NCI-H460 (cell line): Measurements from ENCODE around the gene NKD1. TPM values are rescaled to one million over a fixed set of nuclear protein-coding genes. Genes with fewer than 3 reads are reported as not detected.

Experiments used
- DNase-seq: peaks from one replicate; pipeline ENCODE4 v3.0.0-alpha.2; 2016; ENCODE audit warnings: low read depth; ENCODE audit errors: extremely low read depth
- total RNA-seq: library from RNA; depleted of rRNA; stranded (reverse); fragments of >200 nt; shearing (Covaris generic); gene quantifications from 2 replicates; pipeline ENCODE4 v1.2.3, GENCODE V29; 2014

The NKD1 gene
- total RNA-seq, 1 experiment from 2014 or later, result 0.05 TPM

- no peak for DNase-seq
Measured at GRCh38 chr16:50595859-50596258, 47.7 kb downstream of the NKD1 start.

GRCh38 chr16:50596762-50597450, 48.7 kb downstream of the NKD1 start:
- DNase-seq, result no peak

GRCh38 chr16:50597563-50598255, 49.5 kb downstream of the NKD1 start:
- DNase-seq, result no peak

GRCh38 chr16:50598256-50598894, 50.2 kb downstream of the NKD1 start:
- DNase-seq, result no peak

GRCh38 chr16:50598936-50599361, 50.8 kb downstream of the NKD1 start:
- no peak for DNase-seq

GRCh38 chr16:50599494-50599893, 51.3 kb downstream of the NKD1 start:
- no peak for DNase-seq

- DNase-seq, result no peak
Measured at GRCh38 chr16:50600582-50601283, 52.5 kb downstream of the NKD1 start.

- DNase-seq, result no peak
Measured at GRCh38 chr16:50601341-50601740, 53.1 kb downstream of the NKD1 start.

GRCh38 chr16:50602126-50602525, 53.9 kb downstream of the NKD1 start:
- DNase-seq, result no peak

GRCh38 chr16:50602531-50603205, 54.5 kb downstream of the NKD1 start:
- DNase-seq, result no peak

- no peak for DNase-seq
Measured at GRCh38 chr16:50603206-50604064, 55.2 kb downstream of the NKD1 start.

- no peak for DNase-seq
Measured at GRCh38 chr16:50604065-50604418, 55.8 kb downstream of the NKD1 start.

GRCh38 chr16:50604610-50605009, 56.4 kb downstream of the NKD1 start:
- DNase-seq, result no peak

GRCh38 chr16:50605733-50606430, 57.7 kb downstream of the NKD1 start:
- DNase-seq, result no peak

- no peak for DNase-seq
Measured at GRCh38 chr16:50606431-50607050, 58.3 kb downstream of the NKD1 start.

- DNase-seq, result no peak
Measured at GRCh38 chr16:50607051-50607431, 58.8 kb downstream of the NKD1 start.

GRCh38 chr16:50607447-50607846, 59.3 kb downstream of the NKD1 start:
- DNase-seq, result no peak

- no peak for DNase-seq
Measured at GRCh38 chr16:50607970-50608557, 59.9 kb downstream of the NKD1 start.
